ENCODE measurements around the gene PLK5. TPM values are rescaled to one million over a fixed set of nuclear protein-coding genes. Genes with fewer than 3 reads are reported as not detected.

PLK5 gene
- total and polyA plus RNA-seq, 2 experiments from 2014 or later, result 0.97 to 1.2 TPM

DNA sequence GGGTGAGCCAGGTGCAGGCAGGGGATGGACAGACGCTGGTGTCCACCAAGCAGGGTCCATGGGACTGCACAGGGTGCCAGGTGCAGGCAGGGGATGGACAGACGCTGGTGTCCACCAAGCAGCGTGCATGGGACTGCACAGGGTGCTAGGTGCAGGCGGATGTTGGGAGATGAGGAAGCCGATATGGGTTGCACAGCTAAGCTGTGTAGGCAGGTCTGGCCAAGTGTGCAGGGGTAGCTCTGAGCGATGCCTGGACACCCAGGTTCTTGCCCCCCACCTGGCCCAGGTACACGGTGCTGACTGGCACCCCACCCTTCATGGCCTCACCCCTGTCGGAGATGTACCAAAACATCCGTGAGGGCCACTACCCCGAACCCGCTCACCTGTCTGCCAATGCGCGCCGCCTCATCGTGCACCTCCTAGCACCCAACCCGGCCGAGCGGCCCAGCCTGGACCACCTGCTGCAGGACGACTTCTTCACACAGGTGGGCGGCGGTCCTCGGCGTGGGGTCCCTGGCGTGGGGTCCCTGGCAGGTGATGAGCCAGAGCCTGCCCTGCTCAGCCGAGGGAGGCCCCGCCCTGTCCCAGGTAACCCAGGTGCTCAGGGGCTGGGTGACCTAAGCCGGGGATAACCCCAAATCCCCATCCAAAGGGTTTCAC is 3.9 kb downstream of the PLK5 start:
- DNase-seq (ENCODE audit: low spot score), result no peak
- H3K9me2 ChIP-seq (ENCODE audit: insufficient read depth), result no peaks in the 10 kb centered on the region
- no peaks in the 10 kb centered on the region for H3K4me1 ChIP-seq (ENCODE audit: insufficient read depth)
- no peak for ATAC-seq
- no peak overlapping the region for H3K27ac ChIP-seq (ENCODE audit: low read depth)
- H3K79me2 ChIP-seq (replicated peaks; ENCODE audit: insufficient read depth), result no peaks in the 10 kb centered on the region
- H3K27me3 Mint-ChIP-seq (ENCODE audit: insufficient read depth, low read depth, poor library complexity), result peaks cover 34% of the 10 kb centered on the region
- H3K27ac Mint-ChIP-seq, result no peak overlapping the region
- H3K9me3 Mint-ChIP-seq, result peaks cover 3% of the 10 kb centered on the region; the same call in 1 of the 3 replicates
- H3K4me1 Mint-ChIP-seq, result peaks cover 6% of the 10 kb centered on the region; the same call in 2 of the 3 replicates
- peaks cover 4% of the 10 kb centered on the region; the same call in 1 of the 3 replicates for H3K36me3 Mint-ChIP-seq (ENCODE audit: low read depth)
- H3K27me3 ChIP-seq (ENCODE audit: insufficient read depth), result peaks cover 22% of the 10 kb centered on the region
- no peak overlapping the region for H3K4me3 Mint-ChIP-seq
- no peak overlapping the region for H3K4me3 ChIP-seq
- 0 out of 2 replicates have a peak, but pooled peaks cover 4% of the 10 kb centered on the region for H3F3A ChIP-seq (replicated peaks; ENCODE audit: low read depth)
- no peaks in the 10 kb centered on the region for H3K36me3 ChIP-seq (ENCODE audit: insufficient read depth)
- no peaks in the 10 kb centered on the region for H4K20me1 ChIP-seq (replicated peaks; ENCODE audit: insufficient read depth)
- no peak overlapping the region for H3K4me2 ChIP-seq
- no peak for TF ChIP-seq POLR2AphosphoS5 (IDR thresholded peaks at IDR 0.05; ENCODE audit: low read depth)
- no peak for TF ChIP-seq STAT1 (IDR thresholded peaks at IDR 0.05; ENCODE audit: unreplicated experiment)
- TF ChIP-seq JUNB (IDR thresholded peaks at IDR 0.05; ENCODE audit: unreplicated experiment), result no peak
- no peak for TF ChIP-seq REST (IDR thresholded peaks at IDR 0.05; ENCODE audit: unreplicated experiment)
- no peak for TF ChIP-seq ZNF331 (CRISPR knock-in tag; IDR thresholded peaks at IDR 0.05; ENCODE audit: low read depth)
- no peak for TF ChIP-seq ZNF114 (CRISPR knock-in tag; IDR thresholded peaks at IDR 0.05)
- TF ChIP-seq CREB1 (CRISPR knock-in tag; IDR thresholded peaks at IDR 0.05; ENCODE audit: low read depth), result no peak
- TF ChIP-seq EZH2 (IDR thresholded peaks at IDR 0.05; ENCODE audit: low read depth, unreplicated experiment), result no peak
- TF ChIP-seq CTCF (conservative IDR thresholded peaks at IDR 0.05; ENCODE audit: low read depth in 2 of 2), result no peak
- TF ChIP-seq NANOG (IDR thresholded peaks at IDR 0.05; ENCODE audit: borderline replicate concordance), result no peak
- TF ChIP-seq, protein P1, sequence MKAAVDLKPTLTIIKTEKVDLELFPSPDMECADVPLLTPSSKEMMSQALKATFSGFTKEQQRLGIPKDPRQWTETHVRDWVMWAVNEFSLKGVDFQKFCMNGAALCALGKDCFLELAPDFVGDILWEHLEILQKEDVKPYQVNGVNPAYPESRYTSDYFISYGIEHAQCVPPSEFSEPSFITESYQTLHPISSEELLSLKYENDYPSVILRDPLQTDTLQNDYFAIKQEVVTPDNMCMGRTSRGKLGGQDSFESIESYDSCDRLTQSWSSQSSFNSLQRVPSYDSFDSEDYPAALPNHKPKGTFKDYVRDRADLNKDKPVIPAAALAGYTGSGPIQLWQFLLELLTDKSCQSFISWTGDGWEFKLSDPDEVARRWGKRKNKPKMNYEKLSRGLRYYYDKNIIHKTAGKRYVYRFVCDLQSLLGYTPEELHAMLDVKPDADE (IDR thresholded peaks at IDR 0.05), result no peak
- TF ChIP-seq, protein P2, sequence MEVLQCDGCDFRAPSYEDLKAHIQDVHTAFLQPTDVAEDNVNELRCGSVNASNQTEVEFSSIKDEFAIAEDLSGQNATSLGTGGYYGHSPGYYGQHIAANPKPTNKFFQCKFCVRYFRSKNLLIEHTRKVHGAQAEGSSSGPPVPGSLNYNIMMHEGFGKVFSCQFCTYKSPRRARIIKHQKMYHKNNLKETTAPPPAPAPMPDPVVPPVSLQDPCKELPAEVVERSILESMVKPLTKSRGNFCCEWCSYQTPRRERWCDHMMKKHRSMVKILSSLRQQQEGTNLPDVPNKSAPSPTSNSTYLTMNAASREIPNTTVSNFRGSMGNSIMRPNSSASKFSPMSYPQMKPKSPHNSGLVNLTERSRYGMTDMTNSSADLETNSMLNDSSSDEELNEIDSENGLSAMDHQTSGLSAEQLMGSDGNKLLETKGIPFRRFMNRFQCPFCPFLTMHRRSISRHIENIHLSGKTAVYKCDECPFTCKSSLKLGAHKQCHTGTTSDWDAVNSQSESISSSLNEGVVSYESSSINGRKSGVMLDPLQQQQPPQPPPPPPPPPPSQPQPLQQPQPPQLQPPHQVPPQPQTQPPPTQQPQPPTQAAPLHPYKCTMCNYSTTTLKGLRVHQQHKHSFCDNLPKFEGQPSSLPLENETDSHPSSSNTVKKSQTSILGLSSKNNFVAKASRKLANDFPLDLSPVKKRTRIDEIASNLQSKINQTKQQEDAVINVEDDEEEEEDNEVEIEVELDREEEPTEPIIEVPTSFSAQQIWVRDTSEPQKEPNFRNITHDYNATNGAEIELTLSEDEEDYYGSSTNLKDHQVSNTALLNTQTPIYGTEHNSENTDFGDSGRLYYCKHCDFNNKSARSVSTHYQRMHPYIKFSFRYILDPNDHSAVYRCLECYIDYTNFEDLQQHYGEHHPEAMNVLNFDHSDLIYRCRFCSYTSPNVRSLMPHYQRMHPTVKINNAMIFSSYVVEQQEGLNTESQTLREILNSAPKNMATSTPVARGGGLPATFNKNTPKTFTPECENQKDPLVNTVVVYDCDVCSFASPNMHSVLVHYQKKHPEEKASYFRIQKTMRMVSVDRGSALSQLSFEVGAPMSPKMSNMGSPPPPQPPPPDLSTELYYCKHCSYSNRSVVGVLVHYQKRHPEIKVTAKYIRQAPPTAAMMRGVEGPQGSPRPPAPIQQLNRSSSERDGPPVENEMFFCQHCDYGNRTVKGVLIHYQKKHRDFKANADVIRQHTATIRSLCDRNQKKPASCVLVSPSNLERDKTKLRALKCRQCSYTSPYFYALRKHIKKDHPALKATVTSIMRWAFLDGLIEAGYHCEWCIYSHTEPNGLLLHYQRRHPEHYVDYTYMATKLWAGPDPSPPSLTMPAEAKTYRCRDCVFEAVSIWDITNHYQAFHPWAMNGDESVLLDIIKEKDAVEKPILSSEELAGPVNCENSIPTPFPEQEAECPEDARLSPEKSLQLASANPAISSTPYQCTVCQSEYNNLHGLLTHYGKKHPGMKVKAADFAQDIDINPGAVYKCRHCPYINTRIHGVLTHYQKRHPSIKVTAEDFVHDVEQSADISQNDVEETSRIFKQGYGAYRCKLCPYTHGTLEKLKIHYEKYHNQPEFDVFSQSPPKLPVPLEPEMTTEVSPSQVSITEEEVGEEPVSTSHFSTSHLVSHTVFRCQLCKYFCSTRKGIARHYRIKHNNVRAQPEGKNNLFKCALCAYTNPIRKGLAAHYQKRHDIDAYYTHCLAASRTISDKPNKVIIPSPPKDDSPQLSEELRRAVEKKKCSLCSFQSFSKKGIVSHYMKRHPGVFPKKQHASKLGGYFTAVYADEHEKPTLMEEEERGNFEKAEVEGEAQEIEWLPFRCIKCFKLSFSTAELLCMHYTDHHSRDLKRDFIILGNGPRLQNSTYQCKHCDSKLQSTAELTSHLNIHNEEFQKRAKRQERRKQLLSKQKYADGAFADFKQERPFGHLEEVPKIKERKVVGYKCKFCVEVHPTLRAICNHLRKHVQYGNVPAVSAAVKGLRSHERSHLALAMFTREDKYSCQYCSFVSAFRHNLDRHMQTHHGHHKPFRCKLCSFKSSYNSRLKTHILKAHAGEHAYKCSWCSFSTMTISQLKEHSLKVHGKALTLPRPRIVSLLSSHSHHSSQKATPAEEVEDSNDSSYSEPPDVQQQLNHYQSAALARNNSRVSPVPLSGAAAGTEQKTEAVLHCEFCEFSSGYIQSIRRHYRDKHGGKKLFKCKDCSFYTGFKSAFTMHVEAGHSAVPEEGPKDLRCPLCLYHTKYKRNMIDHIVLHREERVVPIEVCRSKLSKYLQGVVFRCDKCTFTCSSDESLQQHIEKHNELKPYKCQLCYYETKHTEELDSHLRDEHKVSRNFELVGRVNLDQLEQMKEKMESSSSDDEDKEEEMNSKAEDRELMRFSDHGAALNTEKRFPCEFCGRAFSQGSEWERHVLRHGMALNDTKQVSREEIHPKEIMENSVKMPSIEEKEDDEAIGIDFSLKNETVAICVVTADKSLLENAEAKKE (CRISPR knock-in tag; IDR thresholded peaks at IDR 0.05), result no peak
- no peak for TF ChIP-seq EZH2phosphoT487 (IDR thresholded peaks at IDR 0.05; ENCODE audit: unreplicated experiment)
- H2AFZ ChIP-seq, result no peak overlapping the region

All from GM23338 (cell line).